Ishikawa (cell line): ENCODE measurements around the gene TBC1D9.

Experiments used
- CEBPB ChIP-seq: IDR thresholded peaks from 2 replicates; pipeline ENCODE4 v1.6.1; 2012
- CREB1 ChIP-seq: IDR thresholded peaks from 2 replicates; pipeline ENCODE4 v1.6.1; 2012; ENCODE audit warnings: low read depth
- EGR1 ChIP-seq: IDR thresholded peaks from 2 replicates; pipeline ENCODE4 v1.6.1; 2012
- EP300 ChIP-seq: IDR thresholded peaks from 2 replicates; pipeline ENCODE4 v1.6.1; 2012; ENCODE audit warnings: borderline replicate concordance
- FOXM1 ChIP-seq: IDR thresholded peaks from 2 replicates; pipeline ENCODE4 v1.6.1; 2012; ENCODE audit warnings: low read depth, borderline replicate concordance
- MAX ChIP-seq: IDR thresholded peaks from 2 replicates; pipeline ENCODE4 v1.6.1; 2012
- NFIC ChIP-seq: IDR thresholded peaks from 2 replicates; pipeline ENCODE4 v1.6.1; 2012
- RAD21 ChIP-seq: IDR thresholded peaks from 2 replicates; pipeline ENCODE4 v1.6.1; 2012; ENCODE audit warnings: low read depth
- REST ChIP-seq: IDR thresholded peaks from 2 replicates; pipeline ENCODE4 v1.6.1; 2012; ENCODE audit warnings: low read depth, mild to moderate bottlenecking
- TAF1 ChIP-seq: IDR thresholded peaks from 2 replicates; pipeline ENCODE4 v1.6.1; 2012; ENCODE audit warnings: low read depth, mild to moderate bottlenecking
- TCF12 ChIP-seq: IDR thresholded peaks from 2 replicates; pipeline ENCODE4 v1.6.1; 2012; ENCODE audit warnings: low read depth
- TEAD4 ChIP-seq: IDR thresholded peaks from 2 replicates; pipeline ENCODE4 v1.6.1; 2012
- USF1 ChIP-seq: IDR thresholded peaks from 2 replicates; pipeline ENCODE4 v1.6.1; 2012
- YY1 ChIP-seq: IDR thresholded peaks from 2 replicates; pipeline ENCODE4 v1.6.1; 2012; ENCODE audit warnings: low read depth
- ZBTB7A ChIP-seq: IDR thresholded peaks from 2 replicates; pipeline ENCODE4 v1.6.1; 2012; ENCODE audit warnings: low read depth

Gene TBC1D9

GRCh38 chr4:140748171-140748570, 8.0 kb downstream of the TBC1D9 start:
- no peak for TF ChIP-seq CEBPB
- TF ChIP-seq ZBTB7A = no peak
- TF ChIP-seq EP300 = no peak
- TF ChIP-seq FOXM1 = no peak
- TF ChIP-seq USF1 = no peak
- TF ChIP-seq TCF12 = no peak
- TF ChIP-seq REST = no peak
- TF ChIP-seq TEAD4 = no peak
- no peak for TF ChIP-seq NFIC
- no peak for TF ChIP-seq EGR1
- TF ChIP-seq CREB1 = no peak
- no peak for TF ChIP-seq RAD21
- no peak for TF ChIP-seq TAF1
- TF ChIP-seq YY1 = no peak
- no peak for TF ChIP-seq MAX

GRCh38 chr4:140744421-140744820, 11.8 kb downstream of the TBC1D9 start:
- TF ChIP-seq TCF12 = no peak

GRCh38 chr4:140743194-140743931, 12.8 kb downstream of the TBC1D9 start:
- TF ChIP-seq FOXM1 (no peak), MAX (0 out of 2 replicates have a peak, but pooled peaks have one; percentile 20), TEAD4 (no peak), REST (no peak), TCF12 (no peak), RAD21 (peak; percentile 33; the same call in 1 of the 2 replicates), TAF1 (no peak), EP300 (no peak), EGR1 (no peak), ZBTB7A (no peak), CREB1 (no peak), YY1 (no peak), CEBPB (no peak), USF1 (no peak), NFIC (no peak)

- no peak for TF ChIP-seq ZBTB7A
- TF ChIP-seq REST = no peak
Measured at GRCh38 chr4:140742838-140743193, 13.4 kb downstream of the TBC1D9 start.
